ENCODE data around the gene MAP3K7. TPM values are rescaled to one million over a fixed set of nuclear protein-coding genes. Genes with fewer than 3 reads are reported as not detected.

MAP3K7 gene
- total and polyA plus RNA-seq, 2 of the 13 experiments (the other 11 are each of a cell fraction or from before 2014, with no cell fraction given) = 24.1 to 24.4 TPM

DNA sequence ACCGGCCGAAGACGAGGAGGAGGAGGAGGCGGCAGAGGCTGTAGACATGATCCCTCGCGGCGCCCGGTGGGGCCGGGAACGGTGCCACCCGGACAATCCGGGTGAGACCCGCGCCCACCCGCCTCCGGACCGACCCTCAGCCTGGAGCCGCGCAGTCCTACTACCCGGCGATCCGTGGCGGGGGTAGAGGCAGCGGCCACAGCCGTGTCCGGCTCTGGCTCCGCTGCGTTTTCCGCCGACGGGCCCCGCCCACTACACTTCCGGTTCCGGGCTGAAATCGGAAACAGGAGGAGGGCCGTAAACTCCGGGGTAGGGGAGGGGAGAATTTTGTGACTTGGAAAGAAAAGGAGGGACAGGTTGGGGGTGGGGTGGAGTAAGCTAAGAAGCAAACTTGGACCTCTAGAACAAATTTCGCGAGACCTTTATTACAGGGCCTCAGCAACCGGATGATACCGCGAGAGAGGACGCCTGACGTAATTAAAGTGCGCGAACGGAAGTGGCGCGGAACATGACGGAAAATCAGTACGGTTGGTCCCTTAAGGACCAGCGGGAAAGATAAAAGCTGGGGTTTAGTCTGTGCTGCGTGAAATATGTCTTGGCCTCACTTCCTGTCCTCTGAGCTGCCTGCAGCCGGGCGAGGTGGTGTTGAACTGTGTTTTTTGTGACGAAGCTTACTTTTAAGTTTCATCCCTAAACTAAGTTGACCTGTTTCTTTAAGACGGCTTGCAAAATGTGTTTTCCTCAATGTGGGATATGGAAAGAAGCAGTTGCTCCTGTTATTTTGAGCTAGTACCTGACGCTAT, at the start of gene MAP3K7 (continued):
- no peak for TF ChIP-seq CENPT (CRISPR knock-in tag; IDR thresholded peaks at IDR 0.05; ENCODE audit: low read depth)
- TF ChIP-seq ATRX (CRISPR knock-in tag; IDR thresholded peaks at IDR 0.05; ENCODE audit: borderline replicate concordance) = no peak
- no peak for TF ChIP-seq HHEX (CRISPR knock-in tag; IDR thresholded peaks at IDR 0.05)
- no peak for TF ChIP-seq ZNF672 (CRISPR knock-in tag; IDR thresholded peaks at IDR 0.05)
- TF ChIP-seq, protein P1, sequence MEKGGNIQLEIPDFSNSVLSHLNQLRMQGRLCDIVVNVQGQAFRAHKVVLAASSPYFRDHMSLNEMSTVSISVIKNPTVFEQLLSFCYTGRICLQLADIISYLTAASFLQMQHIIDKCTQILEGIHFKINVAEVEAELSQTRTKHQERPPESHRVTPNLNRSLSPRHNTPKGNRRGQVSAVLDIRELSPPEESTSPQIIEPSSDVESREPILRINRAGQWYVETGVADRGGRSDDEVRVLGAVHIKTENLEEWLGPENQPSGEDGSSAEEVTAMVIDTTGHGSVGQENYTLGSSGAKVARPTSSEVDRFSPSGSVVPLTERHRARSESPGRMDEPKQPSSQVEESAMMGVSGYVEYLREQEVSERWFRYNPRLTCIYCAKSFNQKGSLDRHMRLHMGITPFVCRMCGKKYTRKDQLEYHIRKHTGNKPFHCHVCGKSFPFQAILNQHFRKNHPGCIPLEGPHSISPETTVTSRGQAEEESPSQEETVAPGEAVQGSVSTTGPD (CRISPR knock-in tag; IDR thresholded peaks at IDR 0.05) = no peak
- TF ChIP-seq HOXA5 (CRISPR knock-in tag; IDR thresholded peaks at IDR 0.05) = no peak
- no peak for TF ChIP-seq HNRNPH1 (optimal IDR thresholded peaks at IDR 0.05; ENCODE audit: low read depth, low read length)
- TF ChIP-seq KLF12 (CRISPR knock-in tag; IDR thresholded peaks at IDR 0.05; ENCODE audit: borderline replicate concordance) = 0 out of 2 replicates have a peak, but pooled peaks have one; percentile 64
- TF ChIP-seq PHB2 (IDR thresholded peaks at IDR 0.05; ENCODE audit: partially characterized antibody) = no peak
- 0 out of 2 replicates have a peak, but pooled peaks have one; percentile 38 for TF ChIP-seq TP53 (CRISPR knock-in tag; conservative IDR thresholded peaks at IDR 0.05)
- TF ChIP-seq ONECUT2 (CRISPR knock-in tag; IDR thresholded peaks at IDR 0.05) = no peak
- no peak for TF ChIP-seq JUND (CRISPR knock-in tag; IDR thresholded peaks at IDR 0.05)
- TF ChIP-seq, protein P2, sequence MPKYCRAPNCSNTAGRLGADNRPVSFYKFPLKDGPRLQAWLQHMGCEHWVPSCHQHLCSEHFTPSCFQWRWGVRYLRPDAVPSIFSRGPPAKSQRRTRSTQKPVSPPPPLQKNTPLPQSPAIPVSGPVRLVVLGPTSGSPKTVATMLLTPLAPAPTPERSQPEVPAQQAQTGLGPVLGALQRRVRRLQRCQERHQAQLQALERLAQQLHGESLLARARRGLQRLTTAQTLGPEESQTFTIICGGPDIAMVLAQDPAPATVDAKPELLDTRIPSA (CRISPR knock-in tag; IDR thresholded peaks at IDR 0.05; ENCODE audit: borderline replicate concordance) = 0 out of 2 replicates have a peak, but pooled peaks have one; percentile 50
- no peak for TF ChIP-seq RBAK (CRISPR knock-in tag; IDR thresholded peaks at IDR 0.05)
- TF ChIP-seq, protein P3, sequence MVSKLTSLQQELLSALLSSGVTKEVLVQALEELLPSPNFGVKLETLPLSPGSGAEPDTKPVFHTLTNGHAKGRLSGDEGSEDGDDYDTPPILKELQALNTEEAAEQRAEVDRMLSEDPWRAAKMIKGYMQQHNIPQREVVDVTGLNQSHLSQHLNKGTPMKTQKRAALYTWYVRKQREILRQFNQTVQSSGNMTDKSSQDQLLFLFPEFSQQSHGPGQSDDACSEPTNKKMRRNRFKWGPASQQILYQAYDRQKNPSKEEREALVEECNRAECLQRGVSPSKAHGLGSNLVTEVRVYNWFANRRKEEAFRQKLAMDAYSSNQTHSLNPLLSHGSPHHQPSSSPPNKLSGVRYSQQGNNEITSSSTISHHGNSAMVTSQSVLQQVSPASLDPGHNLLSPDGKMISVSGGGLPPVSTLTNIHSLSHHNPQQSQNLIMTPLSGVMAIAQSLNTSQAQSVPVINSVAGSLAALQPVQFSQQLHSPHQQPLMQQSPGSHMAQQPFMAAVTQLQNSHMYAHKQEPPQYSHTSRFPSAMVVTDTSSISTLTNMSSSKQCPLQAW (CRISPR knock-in tag; IDR thresholded peaks at IDR 0.05) = peak; percentile 32; the same call in 1 of the 2 replicates
- no peak for TF ChIP-seq ZNF382 (CRISPR knock-in tag; IDR thresholded peaks at IDR 0.05; ENCODE audit: borderline replicate concordance)
- TF ChIP-seq, protein P4, sequence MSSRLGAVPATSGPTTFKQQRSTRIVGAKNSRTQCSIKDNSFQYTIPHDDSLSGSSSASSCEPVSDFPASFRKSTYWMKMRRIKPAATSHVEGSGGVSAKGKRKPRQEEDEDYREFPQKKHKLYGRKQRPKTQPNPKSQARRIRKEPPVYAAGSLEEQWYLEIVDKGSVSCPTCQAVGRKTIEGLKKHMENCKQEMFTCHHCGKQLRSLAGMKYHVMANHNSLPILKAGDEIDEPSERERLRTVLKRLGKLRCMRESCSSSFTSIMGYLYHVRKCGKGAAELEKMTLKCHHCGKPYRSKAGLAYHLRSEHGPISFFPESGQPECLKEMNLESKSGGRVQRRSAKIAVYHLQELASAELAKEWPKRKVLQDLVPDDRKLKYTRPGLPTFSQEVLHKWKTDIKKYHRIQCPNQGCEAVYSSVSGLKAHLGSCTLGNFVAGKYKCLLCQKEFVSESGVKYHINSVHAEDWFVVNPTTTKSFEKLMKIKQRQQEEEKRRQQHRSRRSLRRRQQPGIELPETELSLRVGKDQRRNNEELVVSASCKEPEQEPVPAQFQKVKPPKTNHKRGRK (CRISPR knock-in tag; IDR thresholded peaks at IDR 0.05) = no peak
- TF ChIP-seq, protein P5, sequence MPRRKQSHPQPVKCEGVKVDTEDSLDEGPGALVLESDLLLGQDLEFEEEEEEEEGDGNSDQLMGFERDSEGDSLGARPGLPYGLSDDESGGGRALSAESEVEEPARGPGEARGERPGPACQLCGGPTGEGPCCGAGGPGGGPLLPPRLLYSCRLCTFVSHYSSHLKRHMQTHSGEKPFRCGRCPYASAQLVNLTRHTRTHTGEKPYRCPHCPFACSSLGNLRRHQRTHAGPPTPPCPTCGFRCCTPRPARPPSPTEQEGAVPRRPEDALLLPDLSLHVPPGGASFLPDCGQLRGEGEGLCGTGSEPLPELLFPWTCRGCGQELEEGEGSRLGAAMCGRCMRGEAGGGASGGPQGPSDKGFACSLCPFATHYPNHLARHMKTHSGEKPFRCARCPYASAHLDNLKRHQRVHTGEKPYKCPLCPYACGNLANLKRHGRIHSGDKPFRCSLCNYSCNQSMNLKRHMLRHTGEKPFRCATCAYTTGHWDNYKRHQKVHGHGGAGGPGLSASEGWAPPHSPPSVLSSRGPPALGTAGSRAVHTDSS (CRISPR knock-in tag; conservative IDR thresholded peaks at IDR 0.05) = no peak
- TF ChIP-seq, protein P6, sequence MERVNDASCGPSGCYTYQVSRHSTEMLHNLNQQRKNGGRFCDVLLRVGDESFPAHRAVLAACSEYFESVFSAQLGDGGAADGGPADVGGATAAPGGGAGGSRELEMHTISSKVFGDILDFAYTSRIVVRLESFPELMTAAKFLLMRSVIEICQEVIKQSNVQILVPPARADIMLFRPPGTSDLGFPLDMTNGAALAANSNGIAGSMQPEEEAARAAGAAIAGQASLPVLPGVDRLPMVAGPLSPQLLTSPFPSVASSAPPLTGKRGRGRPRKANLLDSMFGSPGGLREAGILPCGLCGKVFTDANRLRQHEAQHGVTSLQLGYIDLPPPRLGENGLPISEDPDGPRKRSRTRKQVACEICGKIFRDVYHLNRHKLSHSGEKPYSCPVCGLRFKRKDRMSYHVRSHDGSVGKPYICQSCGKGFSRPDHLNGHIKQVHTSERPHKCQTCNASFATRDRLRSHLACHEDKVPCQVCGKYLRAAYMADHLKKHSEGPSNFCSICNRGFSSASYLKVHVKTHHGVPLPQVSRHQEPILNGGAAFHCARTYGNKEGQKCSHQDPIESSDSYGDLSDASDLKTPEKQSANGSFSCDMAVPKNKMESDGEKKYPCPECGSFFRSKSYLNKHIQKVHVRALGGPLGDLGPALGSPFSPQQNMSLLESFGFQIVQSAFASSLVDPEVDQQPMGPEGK (CRISPR knock-in tag; IDR thresholded peaks at IDR 0.05) = peak; percentile 38; the same call in 1 of the 2 replicates
